ENCODE measurements around the gene VIPR2.
A peak's percentile ranks its signal among the peaks of the same experiment; 100 is the strongest.

The VIPR2 gene

GRCh38 chr7:159020987-159021386 lies 123.7 kb downstream of the VIPR2 start:
- H3K4me3 ChIP-seq (replicated peaks in 1 of 2; ENCODE audit: low read depth in 2 of 2, low read length in 2 of 2): no peak overlapping the region
- no peak for DNase-seq (ENCODE audit: low read depth in 2 of 2)
- no peak for TF ChIP-seq CTCF (IDR thresholded peaks at IDR 0.05; ENCODE audit: low read depth, low read length)

- TF ChIP-seq CTCF (IDR thresholded peaks at IDR 0.05; ENCODE audit: low read depth, low read length): no peak
- DNase-seq (ENCODE audit: low read depth in 2 of 2): no peak
- H3K4me3 ChIP-seq (replicated peaks in 1 of 2; ENCODE audit: low read depth in 2 of 2, low read length in 2 of 2): no peak overlapping the region
These were observed 125.6 kb downstream of the VIPR2 start for GRCh38 chr7:159019111-159019510.

GRCh38 chr7:159017741-159018140 lies 126.9 kb downstream of the VIPR2 start:
- H3K4me3 ChIP-seq (replicated peaks in 1 of 2; ENCODE audit: low read depth in 2 of 2, low read length in 2 of 2): no peak overlapping the region
- TF ChIP-seq CTCF (IDR thresholded peaks at IDR 0.05; ENCODE audit: low read depth, low read length): no peak
- no peak for DNase-seq (ENCODE audit: low read depth in 2 of 2)

- H3K4me3 ChIP-seq (replicated peaks in 1 of 2; ENCODE audit: low read depth in 2 of 2, low read length in 2 of 2): no peak overlapping the region
- DNase-seq (ENCODE audit: low read depth in 2 of 2): no peak
- no peak for TF ChIP-seq CTCF (IDR thresholded peaks at IDR 0.05; ENCODE audit: low read depth, low read length)
These were observed 127.5 kb downstream of the VIPR2 start for GRCh38 chr7:159017210-159017609.

- H3K4me3 ChIP-seq (replicated peaks in 1 of 2; ENCODE audit: low read depth in 2 of 2, low read length in 2 of 2): no peak overlapping the region
- DNase-seq (ENCODE audit: low read depth in 2 of 2): no peak
- no peak for TF ChIP-seq CTCF (IDR thresholded peaks at IDR 0.05; ENCODE audit: low read depth, low read length)
These were observed 128.1 kb downstream of the VIPR2 start for GRCh38 chr7:159016591-159016990.

GRCh38 chr7:159015454-159016410 lies 128.9 kb downstream of the VIPR2 start:
- DNase-seq (ENCODE audit: low read depth in 2 of 2): peak in 1 of 2 donors; percentile 52
- H3K4me3 ChIP-seq (replicated peaks in 1 of 2; ENCODE audit: low read depth in 2 of 2, low read length in 2 of 2): no peak overlapping the region
- no peak for TF ChIP-seq CTCF (IDR thresholded peaks at IDR 0.05; ENCODE audit: low read depth, low read length)
